Hepatocyte (in vitro differentiated cells): ENCODE measurements around the gene SLC27A2. TPM values are rescaled to one million over a fixed set of nuclear protein-coding genes. Genes with fewer than 3 reads are reported as not detected.

Experiments used
- DNase-seq: peaks from one replicate; pipeline ENCODE4 v3.0.0-alpha.2; 2016; ENCODE audit warnings: low spot score
- H2AFZ ChIP-seq: fragments of 200-600 bp; sonication (generic); 2 replicates; pipeline ENCODE4 v1.6.0; 2016; ENCODE audit warnings: antibody characterized with exemption, mild to moderate bottlenecking
- H3K27ac ChIP-seq: fragments of 200-600 bp; sonication (generic); 2 replicates; pipeline ENCODE4 v1.5.1; 2016; ENCODE audit warnings: mild to moderate bottlenecking
- H3K27me3 ChIP-seq: fragments of 200-600 bp; sonication (generic); 2 replicates; pipeline ENCODE4 v1.6.1; 2016
- H3K36me3 ChIP-seq: fragments of 200-600 bp; sonication (generic); replicated peaks from 2 replicates; pipeline ENCODE4 v1.5.1; 2016; ENCODE audit warnings: low read depth; ENCODE audit not compliant: insufficient read depth
- H3K4me1 ChIP-seq: fragments of 200-600 bp; sonication (generic); 2 replicates; pipeline ENCODE4 v1.5.1; 2016; ENCODE audit warnings: mild to moderate bottlenecking, moderate library complexity; ENCODE audit not compliant: insufficient read depth
- H3K4me2 ChIP-seq: fragments of 200-600 bp; sonication (generic); 2 replicates; pipeline ENCODE4 v1.6.0; 2016
- H3K4me3 ChIP-seq: fragments of 200-600 bp; sonication (generic); 2 replicates; pipeline ENCODE4 v1.5.1; 2016; ENCODE audit warnings: mild to moderate bottlenecking
- H3K79me2 ChIP-seq: fragments of 200-600 bp; sonication (generic); 2 replicates; pipeline ENCODE4 v1.6.0; 2017; ENCODE audit warnings: mild to moderate bottlenecking
- H3K9me2 ChIP-seq: fragments of 200-600 bp; sonication (generic); replicated peaks from 2 replicates; pipeline ENCODE4 v1.6.0; 2017; ENCODE audit warnings: mild to moderate bottlenecking; ENCODE audit not compliant: insufficient read depth
- H3K9me3 ChIP-seq: fragments of 200-600 bp; sonication (generic); 2 replicates; pipeline ENCODE4 v1.5.1; 2016; ENCODE audit warnings: low read depth, mild to moderate bottlenecking
- H4K20me1 ChIP-seq: fragments of 200-600 bp; sonication (generic); 2 replicates; pipeline ENCODE4 v1.6.0; 2016; ENCODE audit warnings: mild to moderate bottlenecking; ENCODE audit not compliant: insufficient read depth, poor library complexity, severe bottlenecking
- EZH2 ChIP-seq: fragments of 200-600 bp; sonication (generic); IDR thresholded peaks from 2 replicates; pipeline ENCODE4 v1.6.1; 2016; ENCODE audit warnings: antibody characterized with exemption, mild to moderate bottlenecking, borderline replicate concordance
- EZH2phosphoT487 ChIP-seq: fragments of 200-600 bp; sonication (generic); IDR thresholded peaks from one replicate; pipeline ENCODE4 v1.6.1; 2018; ENCODE audit warnings: antibody characterized with exemption, mild to moderate bottlenecking, low read depth, moderate library complexity; ENCODE audit not compliant: unreplicated experiment, severe bottlenecking
- WGBS: methylation state at CpG from one replicate; pipeline ENCODE4 v1.1.6; 2016; ENCODE audit warnings: low lambda C conversion rate; ENCODE audit errors: missing lambda C conversion rate; 5-methylcytosine and 5-hydroxymethylcytosine counted together
- polyA plus RNA-seq: library from polyadenylated mRNA; unstranded; fragments of >200 nt; fragmentation: Nextera tagmentation; extraction: Ambion mirVana; gene quantifications from 2 replicates; pipeline ENCODE4 v1.2.1, GENCODE V29; 2016
- total RNA-seq: library from RNA; depleted of rRNA; stranded (reverse); fragments of >200 nt; gene quantifications from 2 replicates; pipeline ENCODE4 v1.2.3, GENCODE V29; 2014
- TF ChIP-seq, protein P1 (sequence below): fragments of 200-600 bp; sonication (generic); IDR thresholded peaks from 2 replicates; pipeline ENCODE4 v1.5.1; 2016; ENCODE audit warnings: antibody characterized with exemption, mild to moderate bottlenecking; ENCODE audit not compliant: poor library complexity

Gene SLC27A2
- total and polyA plus RNA-seq, 2 experiments from 2014 or later, result 24.8 to 41.3 TPM

DNA sequence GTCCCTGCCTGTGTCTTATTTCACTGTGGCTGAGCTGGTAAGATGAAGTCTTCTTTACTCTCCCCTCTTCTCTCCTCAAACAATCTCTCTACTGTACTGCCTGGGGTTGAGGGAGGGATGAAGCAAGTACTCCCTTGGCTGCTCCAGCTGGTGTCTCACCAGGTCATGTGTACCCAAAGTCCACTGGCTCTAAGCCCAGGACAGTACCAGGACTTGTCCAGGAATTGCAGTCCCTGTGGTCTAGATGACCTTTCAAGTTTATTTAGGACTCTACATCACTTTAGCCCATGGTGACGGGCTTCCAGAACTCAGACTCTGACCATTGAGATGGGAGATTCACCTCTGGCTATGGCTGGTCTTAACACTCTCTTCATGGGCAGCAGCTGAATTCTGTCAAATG lies 17.5 kb upstream of the SLC27A2 start:
- Histone ChIP-seq H3K4me3 (no peak overlapping the region), H3K9me3 (no peaks in the 10 kb centered on the region), H3K36me3 (no peaks in the 10 kb centered on the region), H3K79me2 (no peaks in the 10 kb centered on the region), H2AFZ (no peak overlapping the region), H3K9me2 (no peaks in the 10 kb centered on the region), H3K27me3 (no peaks in the 10 kb centered on the region), H4K20me1 (no peaks in the 10 kb centered on the region), H3K27ac (no peak overlapping the region), H3K4me2 (no peak overlapping the region), H3K4me1 (peaks cover 19% of the 10 kb centered on the region)
- no peak for TF ChIP-seq EZH2
- TF ChIP-seq EZH2phosphoT487, result no peak
- TF ChIP-seq, protein P1, sequence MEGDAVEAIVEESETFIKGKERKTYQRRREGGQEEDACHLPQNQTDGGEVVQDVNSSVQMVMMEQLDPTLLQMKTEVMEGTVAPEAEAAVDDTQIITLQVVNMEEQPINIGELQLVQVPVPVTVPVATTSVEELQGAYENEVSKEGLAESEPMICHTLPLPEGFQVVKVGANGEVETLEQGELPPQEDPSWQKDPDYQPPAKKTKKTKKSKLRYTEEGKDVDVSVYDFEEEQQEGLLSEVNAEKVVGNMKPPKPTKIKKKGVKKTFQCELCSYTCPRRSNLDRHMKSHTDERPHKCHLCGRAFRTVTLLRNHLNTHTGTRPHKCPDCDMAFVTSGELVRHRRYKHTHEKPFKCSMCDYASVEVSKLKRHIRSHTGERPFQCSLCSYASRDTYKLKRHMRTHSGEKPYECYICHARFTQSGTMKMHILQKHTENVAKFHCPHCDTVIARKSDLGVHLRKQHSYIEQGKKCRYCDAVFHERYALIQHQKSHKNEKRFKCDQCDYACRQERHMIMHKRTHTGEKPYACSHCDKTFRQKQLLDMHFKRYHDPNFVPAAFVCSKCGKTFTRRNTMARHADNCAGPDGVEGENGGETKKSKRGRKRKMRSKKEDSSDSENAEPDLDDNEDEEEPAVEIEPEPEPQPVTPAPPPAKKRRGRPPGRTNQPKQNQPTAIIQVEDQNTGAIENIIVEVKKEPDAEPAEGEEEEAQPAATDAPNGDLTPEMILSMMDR, result no peak
- no peak for DNase-seq
- WGBS, result 83% methylated on average over 1 of the region's 1 CpG

DNA sequence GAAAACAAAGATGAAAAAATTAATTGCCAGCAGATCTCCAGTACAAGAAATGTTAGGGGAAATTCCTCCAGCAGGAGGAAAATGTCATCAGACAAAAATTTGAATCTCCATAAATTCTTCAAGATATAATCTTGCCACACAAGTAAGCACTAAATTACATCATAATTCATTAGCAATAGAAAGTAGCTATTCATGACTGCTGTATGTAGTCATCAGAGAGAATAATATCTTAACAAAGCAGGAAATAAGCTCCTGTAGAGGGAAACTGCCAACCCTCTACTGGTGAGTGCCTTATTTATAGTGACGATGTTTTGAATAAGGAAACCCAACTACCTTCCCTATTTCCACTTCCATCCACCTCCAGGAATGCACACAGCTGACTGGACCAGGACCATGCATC lies 15.8 kb upstream of the SLC27A2 start:
- H2AFZ ChIP-seq, result no peak overlapping the region
- peak overlapping the region; percentile 61 for H3K27ac ChIP-seq
- DNase-seq, result no peak

DNA sequence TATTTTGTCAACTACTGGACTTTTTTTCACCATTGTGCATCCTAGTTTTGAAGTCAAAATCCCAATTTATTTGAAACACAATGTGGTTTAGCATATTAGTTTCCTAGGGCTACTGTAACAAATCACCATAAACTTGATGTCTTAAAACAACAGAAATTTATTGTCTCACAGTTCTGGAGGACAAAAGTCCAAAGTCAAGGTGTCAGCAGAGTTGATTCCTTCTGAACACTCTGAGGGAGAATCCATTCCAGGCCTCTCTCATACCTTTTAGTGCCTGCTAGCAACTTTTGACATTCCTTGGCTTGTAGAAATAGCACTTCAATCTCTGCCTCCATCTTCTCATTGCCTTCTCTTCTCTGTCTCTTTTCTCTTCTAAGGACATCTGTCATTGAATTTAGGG lies 14.9 kb upstream of the SLC27A2 start:
- H3K36me3 ChIP-seq, result no peaks in the 10 kb centered on the region
- peaks cover 19% of the 10 kb centered on the region for H3K4me1 ChIP-seq
- no peak overlapping the region for H3K4me3 ChIP-seq
- no peak overlapping the region for H3K4me2 ChIP-seq
- no peaks in the 10 kb centered on the region for H3K27me3 ChIP-seq
- peak overlapping the region; percentile 79 for H3K27ac ChIP-seq
- H4K20me1 ChIP-seq, result no peaks in the 10 kb centered on the region
- TF ChIP-seq EZH2phosphoT487 (no peak), EZH2 (no peak)
- TF ChIP-seq, protein P1, result no peak
- DNase-seq, result no peak
- no peak overlapping the region for H2AFZ ChIP-seq
- no peaks in the 10 kb centered on the region for H3K9me2 ChIP-seq
- no peaks in the 10 kb centered on the region for H3K79me2 ChIP-seq
- H3K9me3 ChIP-seq, result no peaks in the 10 kb centered on the region

More for the DNA sequence above, 15.8 kb upstream of the SLC27A2 start:
- Histone ChIP-seq H3K36me3 (no peaks in the 10 kb centered on the region), H3K4me1 (peaks cover 19% of the 10 kb centered on the region), H4K20me1 (no peaks in the 10 kb centered on the region), H3K27me3 (no peaks in the 10 kb centered on the region), H3K79me2 (no peaks in the 10 kb centered on the region), H3K4me3 (no peak overlapping the region), H3K4me2 (no peak overlapping the region), H3K9me2 (no peaks in the 10 kb centered on the region), H3K9me3 (no peaks in the 10 kb centered on the region)
- 81% methylated on average over 1 of the region's 1 CpG for WGBS
- TF ChIP-seq EZH2 (no peak), EZH2phosphoT487 (no peak)
- TF ChIP-seq, protein P1, result no peak

DNA sequence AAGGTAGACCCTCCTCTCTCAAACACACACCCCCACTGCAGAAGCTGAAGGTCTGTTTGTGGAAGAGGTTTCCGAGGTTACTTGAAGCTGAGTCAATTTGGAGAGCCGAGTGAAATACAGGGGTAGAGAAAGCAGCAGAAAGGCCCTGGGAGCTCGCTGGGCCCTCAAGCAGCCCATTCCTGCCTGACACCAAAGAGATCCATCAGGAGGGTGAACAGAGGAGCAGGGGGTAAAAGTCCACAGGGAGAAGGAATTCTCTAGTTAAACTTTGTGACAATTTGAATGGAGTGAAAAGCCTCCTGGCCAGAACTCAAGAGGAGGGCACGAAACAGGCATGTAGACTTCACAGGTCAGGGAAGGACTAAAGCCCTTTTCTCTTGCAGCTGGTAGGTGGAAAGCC lies 13.6 kb upstream of the SLC27A2 start:
- Histone ChIP-seq H3K36me3 (no peaks in the 10 kb centered on the region), H3K9me3 (no peaks in the 10 kb centered on the region), H3K27me3 (no peaks in the 10 kb centered on the region), H3K79me2 (no peaks in the 10 kb centered on the region), H3K4me2 (no peak overlapping the region), H3K27ac (peak overlapping the region; percentile 79), H3K9me2 (no peaks in the 10 kb centered on the region), H3K4me1 (peaks cover 19% of the 10 kb centered on the region), H4K20me1 (no peaks in the 10 kb centered on the region), H3K4me3 (no peak overlapping the region), H2AFZ (peak overlapping the region; percentile 45)
- 73% methylated on average over 4 of the region's 4 CpGs for WGBS
- no peak for DNase-seq
- TF ChIP-seq EZH2, result no peak
- TF ChIP-seq, protein P1, result no peak
- no peak for TF ChIP-seq EZH2phosphoT487
